GM19239 (cell line): ENCODE measurements around the gene RFLNA.

Experiments
- DNase-seq: peaks from one replicate; pipeline ENCODE4 v3.0.0; 2011; ENCODE audit warnings: low spot score; ENCODE audit not compliant: insufficient read length
- FAIRE-seq: peaks from 2 replicates; lab custom pipeline; 2011; peaks lifted over from hg19 to GRCh38; lab: Jason Lieb, UNC

The RFLNA gene

GRCh38 chr12:124334976-124335375, 40.1 kb downstream of the RFLNA start:
- FAIRE-seq = no peak

GRCh38 chr12:124335426-124336183, 40.7 kb downstream of the RFLNA start:
- FAIRE-seq = no peak
- DNase-seq = no peak

More at GRCh38 chr12:124334976-124335375, 40.1 kb downstream of the RFLNA start:
- no peak for DNase-seq

GRCh38 chr12:124336184-124336437, 41.2 kb downstream of the RFLNA start:
- DNase-seq (no peak), FAIRE-seq (no peak)

- DNase-seq = no peak
- no peak for FAIRE-seq
Observed at GRCh38 chr12:124336742-124337520, 42.0 kb downstream of the RFLNA start.

GRCh38 chr12:124337622-124338021, 42.7 kb downstream of the RFLNA start:
- no peak for DNase-seq
- FAIRE-seq = no peak

GRCh38 chr12:124338448-124338847, 43.6 kb downstream of the RFLNA start:
- FAIRE-seq (no peak), DNase-seq (no peak)

- FAIRE-seq = no peak
Observed at GRCh38 chr12:124338876-124339603, 44.1 kb downstream of the RFLNA start.

GRCh38 chr12:124340080-124340900, 45.4 kb downstream of the RFLNA start:
- FAIRE-seq = no peak
- DNase-seq = no peak

More at GRCh38 chr12:124338876-124339603, 44.1 kb downstream of the RFLNA start:
- DNase-seq = no peak

GRCh38 chr12:124341645-124342069, 46.8 kb downstream of the RFLNA start:
- no peak for FAIRE-seq
- no peak for DNase-seq

- DNase-seq = no peak
- no peak for FAIRE-seq
Observed at GRCh38 chr12:124344022-124344421, 49.1 kb downstream of the RFLNA start.

GRCh38 chr12:124344526-124344925, 49.6 kb downstream of the RFLNA start:
- no peak for FAIRE-seq

GRCh38 chr12:124345795-124346194, 50.9 kb downstream of the RFLNA start:
- FAIRE-seq = no peak
- no peak for DNase-seq

More at GRCh38 chr12:124344526-124344925, 49.6 kb downstream of the RFLNA start:
- no peak for DNase-seq

- DNase-seq (no peak), FAIRE-seq (no peak)
Observed at GRCh38 chr12:124346425-124347168, 51.7 kb downstream of the RFLNA start.

GRCh38 chr12:124347335-124347734, 52.4 kb downstream of the RFLNA start:
- DNase-seq = no peak
- FAIRE-seq = no peak

GRCh38 chr12:124347805-124348658, 53.1 kb downstream of the RFLNA start:
- FAIRE-seq (no peak), DNase-seq (no peak)

GRCh38 chr12:124348659-124349380, 53.9 kb downstream of the RFLNA start:
- DNase-seq (no peak), FAIRE-seq (no peak)

- no peak for DNase-seq
- FAIRE-seq = no peak
Observed at GRCh38 chr12:124350491-124350890, 55.6 kb downstream of the RFLNA start.

- DNase-seq = no peak
- FAIRE-seq = no peak
Observed at GRCh38 chr12:124351422-124351821, 56.5 kb downstream of the RFLNA start.
